Measurements from ENCODE around the gene DLX3. TPM values are rescaled to one million over a fixed set of nuclear protein-coding genes. Genes with fewer than 3 reads are reported as not detected.

DLX3 gene
- total RNA-seq, 1 experiment from 2014 or later: 0.74 TPM

GRCh38 chr17:50033316-50033715 is 38.3 kb upstream of the DLX3 start:
- Mint-ChIP-seq H3K36me3 (no peaks in the 10 kb centered on the region), H3K9me3 (no peaks in the 10 kb centered on the region), H3K27me3 (ENCODE audit: low read depth) (peaks cover 10% of the 10 kb centered on the region), H3K4me1 (peaks cover 21% of the 10 kb centered on the region), H3K4me3 (no peak overlapping the region), H3K27ac (no peak overlapping the region)
- DNase-seq (ENCODE audit: low spot score): no peak
- TF ChIP-seq NFYB (CRISPR knock-in tag; conservative IDR thresholded peaks at IDR 0.05; ENCODE audit: low read depth) (no peak), GRHL2 (CRISPR knock-in tag; IDR thresholded peaks at IDR 0.05; ENCODE audit: insufficient replicate concordance, severe bottlenecking) (no peak)
- no peak for ATAC-seq
- POLR2A ChIA-PET: no interaction called here
- CTCF ChIA-PET: interaction anchor here (2.0 to 8.2 kb wide), 2 partner anchors 54 to 61 kb away, joined by 9 to 71 read pairs; partner anchors contain the start of gene PDK2

- Mint-ChIP-seq H3K27ac (no peak overlapping the region), H3K36me3 (no peaks in the 10 kb centered on the region), H3K4me3 (no peak overlapping the region), H3K9me3 (peaks cover 4% of the 10 kb centered on the region; the same call in 1 of the 2 replicates), H3K27me3 (ENCODE audit: low read depth) (peaks cover 11% of the 10 kb centered on the region), H3K4me1 (peaks cover 27% of the 10 kb centered on the region)
- DNase-seq (ENCODE audit: low spot score) (no peak), ATAC-seq (no peak)
- CTCF ChIA-PET: interaction anchor here (0.6 to 8.2 kb wide), 12 partner anchors 26 to 244 kb away, joined by 3 to 71 read pairs (median 4); partner anchors contain the start of genes DLX3, ITGA3 and PDK2
- TF ChIP-seq ZNF671 (CRISPR knock-in tag; IDR thresholded peaks at IDR 0.05) (no peak), ELF4 (CRISPR knock-in tag; IDR thresholded peaks at IDR 0.05; ENCODE audit: low read depth) (no peak), AR (CRISPR knock-in tag; IDR thresholded peaks at IDR 0.05) (no peak), ZNF416 (CRISPR knock-in tag; IDR thresholded peaks at IDR 0.05) (no peak), IRF2 (CRISPR knock-in tag; IDR thresholded peaks at IDR 0.05; ENCODE audit: borderline replicate concordance, low read depth) (no peak)
- POLR2A ChIA-PET: no interaction called here
Measured at GRCh38 chr17:50029185-50029584, 34.2 kb upstream of the DLX3 start.

- POLR2A ChIA-PET: interaction anchor here (1.9 kb wide), 1 partner anchor 27 kb away, joined by 15 read pairs; the partner anchor contains the start of gene ITGA3
- TF ChIP-seq ZNF317 (CRISPR knock-in tag; IDR thresholded peaks at IDR 0.05; ENCODE audit: borderline replicate concordance, low read depth): no peak
- no peak for TF ChIP-seq USF1 (CRISPR knock-in tag; IDR thresholded peaks at IDR 0.05)
- TF ChIP-seq AR (CRISPR knock-in tag; IDR thresholded peaks at IDR 0.05): no peak
- TF ChIP-seq, protein P1, sequence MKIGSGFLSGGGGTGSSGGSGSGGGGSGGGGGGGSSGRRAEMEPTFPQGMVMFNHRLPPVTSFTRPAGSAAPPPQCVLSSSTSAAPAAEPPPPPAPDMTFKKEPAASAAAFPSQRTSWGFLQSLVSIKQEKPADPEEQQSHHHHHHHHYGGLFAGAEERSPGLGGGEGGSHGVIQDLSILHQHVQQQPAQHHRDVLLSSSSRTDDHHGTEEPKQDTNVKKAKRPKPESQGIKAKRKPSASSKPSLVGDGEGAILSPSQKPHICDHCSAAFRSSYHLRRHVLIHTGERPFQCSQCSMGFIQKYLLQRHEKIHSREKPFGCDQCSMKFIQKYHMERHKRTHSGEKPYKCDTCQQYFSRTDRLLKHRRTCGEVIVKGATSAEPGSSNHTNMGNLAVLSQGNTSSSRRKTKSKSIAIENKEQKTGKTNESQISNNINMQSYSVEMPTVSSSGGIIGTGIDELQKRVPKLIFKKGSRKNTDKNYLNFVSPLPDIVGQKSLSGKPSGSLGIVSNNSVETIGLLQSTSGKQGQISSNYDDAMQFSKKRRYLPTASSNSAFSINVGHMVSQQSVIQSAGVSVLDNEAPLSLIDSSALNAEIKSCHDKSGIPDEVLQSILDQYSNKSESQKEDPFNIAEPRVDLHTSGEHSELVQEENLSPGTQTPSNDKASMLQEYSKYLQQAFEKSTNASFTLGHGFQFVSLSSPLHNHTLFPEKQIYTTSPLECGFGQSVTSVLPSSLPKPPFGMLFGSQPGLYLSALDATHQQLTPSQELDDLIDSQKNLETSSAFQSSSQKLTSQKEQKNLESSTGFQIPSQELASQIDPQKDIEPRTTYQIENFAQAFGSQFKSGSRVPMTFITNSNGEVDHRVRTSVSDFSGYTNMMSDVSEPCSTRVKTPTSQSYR (CRISPR knock-in tag; IDR thresholded peaks at IDR 0.05): no peak
- TF ChIP-seq CREM (CRISPR knock-in tag; IDR thresholded peaks at IDR 0.05): no peak
- TF ChIP-seq, protein P2, sequence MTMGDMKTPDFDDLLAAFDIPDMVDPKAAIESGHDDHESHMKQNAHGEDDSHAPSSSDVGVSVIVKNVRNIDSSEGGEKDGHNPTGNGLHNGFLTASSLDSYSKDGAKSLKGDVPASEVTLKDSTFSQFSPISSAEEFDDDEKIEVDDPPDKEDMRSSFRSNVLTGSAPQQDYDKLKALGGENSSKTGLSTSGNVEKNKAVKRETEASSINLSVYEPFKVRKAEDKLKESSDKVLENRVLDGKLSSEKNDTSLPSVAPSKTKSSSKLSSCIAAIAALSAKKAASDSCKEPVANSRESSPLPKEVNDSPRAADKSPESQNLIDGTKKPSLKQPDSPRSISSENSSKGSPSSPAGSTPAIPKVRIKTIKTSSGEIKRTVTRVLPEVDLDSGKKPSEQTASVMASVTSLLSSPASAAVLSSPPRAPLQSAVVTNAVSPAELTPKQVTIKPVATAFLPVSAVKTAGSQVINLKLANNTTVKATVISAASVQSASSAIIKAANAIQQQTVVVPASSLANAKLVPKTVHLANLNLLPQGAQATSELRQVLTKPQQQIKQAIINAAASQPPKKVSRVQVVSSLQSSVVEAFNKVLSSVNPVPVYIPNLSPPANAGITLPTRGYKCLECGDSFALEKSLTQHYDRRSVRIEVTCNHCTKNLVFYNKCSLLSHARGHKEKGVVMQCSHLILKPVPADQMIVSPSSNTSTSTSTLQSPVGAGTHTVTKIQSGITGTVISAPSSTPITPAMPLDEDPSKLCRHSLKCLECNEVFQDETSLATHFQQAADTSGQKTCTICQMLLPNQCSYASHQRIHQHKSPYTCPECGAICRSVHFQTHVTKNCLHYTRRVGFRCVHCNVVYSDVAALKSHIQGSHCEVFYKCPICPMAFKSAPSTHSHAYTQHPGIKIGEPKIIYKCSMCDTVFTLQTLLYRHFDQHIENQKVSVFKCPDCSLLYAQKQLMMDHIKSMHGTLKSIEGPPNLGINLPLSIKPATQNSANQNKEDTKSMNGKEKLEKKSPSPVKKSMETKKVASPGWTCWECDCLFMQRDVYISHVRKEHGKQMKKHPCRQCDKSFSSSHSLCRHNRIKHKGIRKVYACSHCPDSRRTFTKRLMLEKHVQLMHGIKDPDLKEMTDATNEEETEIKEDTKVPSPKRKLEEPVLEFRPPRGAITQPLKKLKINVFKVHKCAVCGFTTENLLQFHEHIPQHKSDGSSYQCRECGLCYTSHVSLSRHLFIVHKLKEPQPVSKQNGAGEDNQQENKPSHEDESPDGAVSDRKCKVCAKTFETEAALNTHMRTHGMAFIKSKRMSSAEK (CRISPR knock-in tag; IDR thresholded peaks at IDR 0.05; ENCODE audit: borderline replicate concordance): no peak
- no peak for TF ChIP-seq SMAD3 (CRISPR knock-in tag; IDR thresholded peaks at IDR 0.05; ENCODE audit: borderline replicate concordance)
- no peak for TF ChIP-seq FOXP1 (CRISPR knock-in tag; IDR thresholded peaks at IDR 0.05; ENCODE audit: borderline replicate concordance)
- no peak for TF ChIP-seq NFYB (CRISPR knock-in tag; conservative IDR thresholded peaks at IDR 0.05; ENCODE audit: low read depth)
- TF ChIP-seq RORB (CRISPR knock-in tag; IDR thresholded peaks at IDR 0.05): no peak
- TF ChIP-seq GRHL2 (CRISPR knock-in tag; IDR thresholded peaks at IDR 0.05; ENCODE audit: insufficient replicate concordance, severe bottlenecking): no peak
Measured at GRCh38 chr17:50028736-50029120, 33.7 kb upstream of the DLX3 start.

More at GRCh38 chr17:50028736-50029120, 33.7 kb upstream of the DLX3 start:
- Mint-ChIP-seq H3K4me1 (peaks cover 25% of the 10 kb centered on the region), H3K9me3 (peaks cover 4% of the 10 kb centered on the region; the same call in 1 of the 2 replicates), H3K36me3 (no peaks in the 10 kb centered on the region), H3K27me3 (ENCODE audit: low read depth) (peaks cover 11% of the 10 kb centered on the region), H3K27ac (no peak overlapping the region), H3K4me3 (no peak overlapping the region; the same call in 1 of the 2 replicates)
- DNase-seq (ENCODE audit: low spot score) (no peak), ATAC-seq (no peak)
- CTCF ChIA-PET: interaction anchor here (0.7 to 8.2 kb wide), 14 partner anchors 26 to 141 kb away, joined by 3 to 71 read pairs (median 4); partner anchors contain the start of genes ITGA3 and PDK2

Measured in WTC11 (cell line).